ENCODE measurements around the gene CCDC148.

Gene CCDC148

GRCh38 chr2:158432117-158432516, 24.4 kb downstream of the CCDC148 start:
- no peak for DNase-seq (ENCODE audit: low read depth)

- DNase-seq (ENCODE audit: low read depth) = no peak
These were observed 42.0 kb downstream of the CCDC148 start for GRCh38 chr2:158414538-158414937.

DNA sequence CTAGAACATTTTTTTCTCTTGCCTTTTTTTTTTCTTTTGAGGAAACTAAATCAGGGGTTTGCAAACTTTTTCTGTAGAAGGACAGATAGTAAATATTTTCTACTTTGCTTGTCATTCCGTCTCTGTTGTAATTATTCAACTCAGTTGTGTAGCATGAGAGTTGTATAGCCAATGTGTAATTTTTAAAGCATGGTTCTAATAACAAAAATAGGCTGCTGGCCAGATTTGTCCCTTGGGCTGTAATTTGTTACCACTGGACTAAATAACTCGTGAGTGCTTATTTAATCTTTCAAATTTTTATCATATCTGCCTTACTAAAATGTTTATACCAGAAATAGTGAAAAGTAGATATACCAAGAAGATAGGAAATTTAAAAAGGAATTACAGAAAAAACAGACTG, 43.0 kb downstream of the CCDC148 start:
- no peak for DNase-seq (ENCODE audit: low read depth)

GRCh38 chr2:158412206-158412605, 44.3 kb downstream of the CCDC148 start:
- DNase-seq (ENCODE audit: low read depth) = no peak

DNA sequence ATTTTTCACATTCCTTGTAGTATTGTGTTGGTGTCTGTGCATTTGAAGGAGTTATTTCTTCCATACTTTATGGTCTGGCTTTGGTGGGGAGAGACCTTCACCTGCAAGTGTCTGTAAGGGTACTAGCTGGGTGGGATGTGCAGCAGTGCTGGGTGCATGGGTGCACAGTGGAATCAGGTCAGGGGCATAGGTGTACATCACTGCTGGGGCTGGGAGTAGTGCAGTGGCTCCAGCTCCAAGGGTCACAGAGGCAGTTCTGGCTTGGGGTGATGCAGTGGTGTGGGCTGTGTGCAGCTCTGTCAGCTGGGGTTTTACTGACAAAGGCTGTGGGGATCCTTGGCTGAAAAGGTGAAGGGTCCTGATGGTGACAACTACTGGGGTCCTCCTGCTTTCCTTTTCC, 44.8 kb downstream of the CCDC148 start:
- no peak for DNase-seq (ENCODE audit: low read depth)

GRCh38 chr2:158410132-158410531, 46.4 kb downstream of the CCDC148 start:
- no peak for DNase-seq (ENCODE audit: low read depth)

- DNase-seq (ENCODE audit: low read depth) = no peak
These were observed 49.5 kb downstream of the CCDC148 start for GRCh38 chr2:158407031-158407430.

DNA sequence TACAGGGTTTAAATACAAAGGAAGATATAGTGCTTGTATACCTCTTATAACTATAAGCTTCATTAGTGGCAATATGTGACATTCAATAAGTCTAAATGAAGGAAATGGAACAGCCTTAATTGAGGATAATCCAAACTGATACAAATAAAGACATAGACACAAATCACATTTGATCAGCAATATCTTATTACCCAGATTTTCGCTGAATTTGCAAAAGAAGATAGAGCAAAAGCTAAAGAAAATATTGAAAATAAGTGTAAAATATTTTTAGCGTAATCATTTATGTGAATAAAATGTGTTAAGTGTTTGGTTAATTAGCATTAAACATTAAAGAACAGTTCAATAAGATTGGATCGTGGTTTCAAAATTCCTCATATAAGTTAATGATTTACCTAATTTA, 51.2 kb downstream of the CCDC148 start:
- DNase-seq (ENCODE audit: low read depth) = no peak

- DNase-seq (ENCODE audit: low read depth) = no peak
These were observed 53.3 kb downstream of the CCDC148 start for GRCh38 chr2:158403237-158403636.

- DNase-seq (ENCODE audit: low read depth) = no peak
These were observed 53.9 kb downstream of the CCDC148 start for GRCh38 chr2:158402665-158403064.

DNA sequence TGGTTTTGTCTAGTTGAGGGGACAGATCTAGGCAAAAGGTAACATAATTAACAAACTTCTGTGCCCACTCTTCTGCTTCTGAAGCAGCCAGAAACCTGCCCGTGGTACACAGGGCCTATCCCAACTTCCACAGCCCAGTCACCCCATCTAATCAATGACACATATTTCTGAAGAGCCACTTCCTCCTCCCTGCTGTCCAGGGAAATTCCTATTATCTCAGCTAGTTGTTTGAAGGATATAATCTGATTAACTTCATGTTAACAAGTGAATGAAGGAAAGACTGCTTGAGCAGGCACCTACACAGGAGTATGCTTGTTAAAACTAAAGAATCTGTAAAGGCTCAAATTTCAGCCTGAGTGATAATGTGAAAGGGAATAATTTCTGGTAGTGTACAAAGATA, 61.4 kb downstream of the CCDC148 start:
- no peak for DNase-seq (ENCODE audit: low read depth)

- DNase-seq (ENCODE audit: low read depth) = no peak
These were observed 62.1 kb downstream of the CCDC148 start for GRCh38 chr2:158394453-158394852.

- DNase-seq (ENCODE audit: low read depth) = no peak
These were observed 62.7 kb downstream of the CCDC148 start for GRCh38 chr2:158393886-158394285.

DNA sequence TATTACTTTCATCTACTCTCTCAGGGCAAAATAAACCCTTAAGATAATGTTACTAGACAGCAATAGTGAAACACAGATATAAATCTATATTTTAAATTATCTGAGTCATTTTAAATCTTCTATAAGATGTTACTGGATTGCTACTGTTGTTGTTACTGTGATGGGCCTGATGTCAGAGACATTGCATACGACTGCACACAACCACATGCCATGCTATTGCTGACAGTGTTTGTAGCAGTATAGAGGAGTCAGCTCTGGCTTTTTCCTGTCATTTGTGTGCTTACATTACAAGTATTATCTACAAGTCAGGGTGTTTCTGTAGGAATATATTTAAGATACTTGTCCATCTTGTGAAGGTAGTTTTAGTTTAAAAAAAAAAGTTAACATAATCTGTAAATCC, 63.9 kb downstream of the CCDC148 start:
- DNase-seq (ENCODE audit: low read depth) = no peak

DNA sequence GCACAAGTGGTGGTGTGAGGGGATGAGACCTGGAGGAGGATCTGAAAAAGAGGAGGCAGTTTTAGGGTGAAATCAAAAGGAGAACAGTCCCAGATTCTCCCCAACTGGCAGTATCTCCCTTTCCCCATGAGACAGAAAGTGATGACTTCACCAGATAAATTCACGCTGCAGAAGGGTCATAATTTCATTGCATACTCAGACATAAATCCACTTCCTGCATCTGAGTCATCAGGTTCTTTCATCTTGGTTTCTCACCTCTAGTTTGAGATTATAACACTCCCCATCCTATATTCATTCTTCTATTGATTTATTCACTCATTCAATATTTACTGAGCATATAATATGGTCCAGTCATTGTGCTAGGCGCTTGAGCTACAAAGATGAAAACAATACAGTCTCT, 64.7 kb downstream of the CCDC148 start:
- no peak for DNase-seq (ENCODE audit: low read depth)

- DNase-seq (ENCODE audit: low read depth) = no peak
These were observed 65.2 kb downstream of the CCDC148 start for GRCh38 chr2:158391361-158391760.

DNA sequence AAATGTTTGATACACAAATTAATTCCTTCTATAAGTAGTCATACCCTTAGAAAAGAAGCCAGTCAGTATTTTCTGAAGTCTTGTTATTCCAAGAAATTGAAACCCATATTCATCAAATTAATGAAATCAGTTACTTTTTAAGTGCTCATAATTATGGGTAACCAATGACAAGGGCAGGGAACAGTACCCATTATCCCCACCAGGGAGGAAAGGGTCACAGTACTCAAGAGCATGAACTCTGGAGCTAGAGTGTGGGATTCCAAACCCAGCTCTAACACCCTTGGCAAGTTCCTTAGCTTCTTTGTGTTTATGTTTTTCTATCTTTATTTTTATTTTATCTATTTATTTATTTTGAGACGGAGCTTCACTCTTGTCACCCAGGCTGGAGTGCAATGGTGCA, 68.4 kb downstream of the CCDC148 start:
- no peak for DNase-seq (ENCODE audit: low read depth)

GRCh38 chr2:158385646-158386045, 70.9 kb downstream of the CCDC148 start:
- DNase-seq (ENCODE audit: low read depth) = no peak

DNA sequence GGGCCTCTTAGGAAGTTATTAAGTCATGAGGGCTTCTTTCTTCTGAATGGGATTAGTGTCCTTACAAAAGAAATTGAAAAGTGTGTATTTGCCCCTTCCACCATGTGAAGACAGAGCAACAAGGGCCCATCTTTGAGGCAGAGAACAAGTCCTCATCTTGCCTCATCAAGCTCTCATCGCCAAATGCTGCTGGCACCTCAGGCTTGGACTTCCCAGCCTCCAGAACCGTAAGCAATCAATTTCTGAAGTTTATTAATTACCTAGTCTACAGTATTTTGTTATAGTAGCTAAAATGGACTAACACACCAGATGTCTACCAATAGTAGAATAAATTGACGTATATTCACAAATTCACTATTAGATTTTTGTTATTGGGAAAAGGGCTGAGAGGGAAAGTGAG, 74.6 kb downstream of the CCDC148 start:
- DNase-seq (ENCODE audit: low read depth) = no peak

DNA sequence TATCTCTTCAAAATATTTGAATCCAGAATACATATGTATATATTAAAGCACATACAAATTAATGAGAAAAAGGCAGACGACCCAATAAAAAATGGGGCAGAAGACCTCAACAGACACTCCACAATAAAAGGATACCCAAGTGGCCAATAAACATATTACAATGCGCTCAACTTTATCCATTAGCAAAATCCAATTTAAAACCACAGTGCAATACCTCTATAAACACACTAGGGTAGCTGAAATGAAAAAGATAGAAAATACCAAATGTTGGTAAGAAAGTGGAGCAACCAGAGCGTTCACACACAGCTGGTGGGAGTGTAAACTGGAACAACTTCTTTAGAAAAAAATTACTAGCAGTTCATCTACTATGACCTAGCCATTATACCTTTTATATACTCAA, 75.3 kb downstream of the CCDC148 start:
- no peak for DNase-seq (ENCODE audit: low read depth)

GRCh38 chr2:158380746-158381145, 75.8 kb downstream of the CCDC148 start:
- no peak for DNase-seq (ENCODE audit: low read depth)

DNA sequence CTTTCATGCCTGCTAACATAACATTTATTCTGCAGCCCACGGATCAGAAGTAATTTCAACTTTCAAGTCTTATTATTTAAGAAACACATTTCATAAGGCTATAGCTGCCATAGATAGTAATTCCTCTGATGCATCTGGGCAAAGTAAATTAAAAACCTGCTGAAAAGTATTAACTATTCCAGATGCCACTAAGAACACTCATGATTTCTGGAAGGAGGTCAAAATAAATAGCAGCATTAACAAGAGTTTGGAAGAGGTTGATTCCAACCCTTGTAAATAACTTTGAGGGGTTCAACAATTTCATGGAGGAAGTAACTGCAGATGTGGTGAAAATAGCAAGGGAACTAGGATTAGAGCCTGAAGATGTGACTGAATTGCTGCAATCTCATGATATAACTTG, 77.6 kb downstream of the CCDC148 start:
- DNase-seq (ENCODE audit: low read depth) = no peak

- no peak for DNase-seq (ENCODE audit: low read depth)
These were observed 90.2 kb downstream of the CCDC148 start for GRCh38 chr2:158366342-158366741.

DNA sequence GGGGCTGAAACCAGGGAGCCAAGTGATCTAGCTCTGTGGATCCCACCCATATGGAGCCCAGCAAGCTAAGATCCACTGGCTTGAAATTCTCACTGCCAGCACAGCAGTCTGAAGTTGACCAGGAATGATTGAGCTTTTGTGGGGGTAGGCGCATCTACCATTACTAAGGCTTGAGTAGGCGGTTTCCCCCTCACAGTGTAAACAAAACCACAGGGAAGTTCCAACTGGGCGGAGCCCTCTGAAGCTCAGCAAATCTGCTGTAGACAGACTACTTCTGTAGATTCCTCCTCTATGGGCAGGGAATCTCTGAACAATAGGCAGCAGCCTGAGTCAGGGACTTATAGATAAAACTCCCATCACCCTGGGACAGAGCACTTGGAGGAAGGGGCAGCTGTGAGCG, 96.7 kb downstream of the CCDC148 start:
- DNase-seq (ENCODE audit: low read depth) = no peak

- no peak for DNase-seq (ENCODE audit: low read depth)
These were observed 98.9 kb downstream of the CCDC148 start for GRCh38 chr2:158357699-158358098.

Measured in stimulated activated CD8-positive, alpha-beta memory T cell treated with anti-CD3 and anti-CD28 coated beads, Interleukin-15, amount 100 ng/mL, for 1 hour (primary cell).